Measurements from ENCODE around the gene USP33.
"Not testable (repeated sequence)": the region's sequence is repeated elsewhere in the genome, so short reads cannot be mapped to it uniquely, and the experiment has no call there.

USP33 gene

GRCh38 chr1:77759071-77760028 lies at the start of gene USP33:
Gene USP33 (minus strand): TSS chr1:77759852. CDS start chr1:77741697, 18,155 bp downstream.
- Histone ChIP-seq H3K4me3 (peak within 1 kb of the TSS; percentile 88), H3K4me1 (peaks cover 15% of the 10 kb centered on the region), H3K36me3 (replicated peaks) (no peaks in the 10 kb centered on the region), H3K9me3 (no peaks in the 10 kb centered on the region), H3K27me3 (ENCODE audit: low read depth) (no peaks in the 10 kb centered on the region)
- DNase-seq (ENCODE audit: low spot score in 2 of 2) = peak; percentile 71 to 93
- in situ Hi-C loops (cut with MboI; ENCODE audit: low sequenced_read_pairs) = no loop called here

GRCh38 chr1:77803371-77803770 lies 43.7 kb upstream of the USP33 start:
- Histone ChIP-seq H3K4me3 (no peak overlapping the region), H3K36me3 (replicated peaks) (peaks cover 2% of the 10 kb centered on the region), H3K4me1 (no peaks in the 10 kb centered on the region), H3K9me3 (no peaks in the 10 kb centered on the region), H3K27me3 (ENCODE audit: low read depth) (no peaks in the 10 kb centered on the region)
- DNase-seq (ENCODE audit: low spot score in 2 of 2) = no peak
- in situ Hi-C loops (cut with MboI; ENCODE audit: low sequenced_read_pairs) = no loop called here

- Histone ChIP-seq H3K9me3 (no peaks in the 10 kb centered on the region), H3K27me3 (ENCODE audit: low read depth) (no peaks in the 10 kb centered on the region), H3K4me1 (no peaks in the 10 kb centered on the region), H3K4me3 (no peak overlapping the region), H3K36me3 (replicated peaks) (no peaks in the 10 kb centered on the region; the same call in 1 of the 2 replicates)
- in situ Hi-C loops (cut with MboI; ENCODE audit: low sequenced_read_pairs) = no loop called here
- DNase-seq (ENCODE audit: low spot score in 2 of 2) = no peak
These were observed 42.4 kb upstream of the USP33 start for GRCh38 chr1:77802026-77802425.

- Histone ChIP-seq H3K4me3 (no peak overlapping the region), H3K27me3 (ENCODE audit: low read depth) (no peaks in the 10 kb centered on the region), H3K9me3 (no peaks in the 10 kb centered on the region), H3K4me1 (no peaks in the 10 kb centered on the region; the same call in 1 of the 2 replicates), H3K36me3 (replicated peaks) (no peaks in the 10 kb centered on the region; the same call in 1 of the 2 replicates)
- in situ Hi-C loops (cut with MboI; ENCODE audit: low sequenced_read_pairs) = no loop called here
- no peak for DNase-seq (ENCODE audit: low spot score in 2 of 2)
These were observed 38.3 kb upstream of the USP33 start for GRCh38 chr1:77797991-77798390.

- no peaks in the 10 kb centered on the region; the same call in 1 of the 2 replicates for H3K36me3 ChIP-seq (replicated peaks)
These were observed 37.2 kb upstream of the USP33 start for GRCh38 chr1:77796695-77797405.

GRCh38 chr1:77794550-77794949 lies 34.9 kb upstream of the USP33 start:
- no peaks in the 10 kb centered on the region for H3K27me3 ChIP-seq (ENCODE audit: low read depth)
- H3K4me1 ChIP-seq = no peaks in the 10 kb centered on the region; the same call in 1 of the 2 replicates
- in situ Hi-C loops (cut with MboI; ENCODE audit: low sequenced_read_pairs) = no loop called here
- no peak for DNase-seq (ENCODE audit: low spot score in 2 of 2)
- no peak overlapping the region for H3K4me3 ChIP-seq
- peaks cover 3% of the 10 kb centered on the region for H3K36me3 ChIP-seq (replicated peaks)
- H3K9me3 ChIP-seq = no peaks in the 10 kb centered on the region

More at GRCh38 chr1:77796695-77797405, 37.2 kb upstream of the USP33 start:
- DNase-seq (ENCODE audit: low spot score in 2 of 2) = no peak
- H3K27me3 ChIP-seq (ENCODE audit: low read depth) = no peaks in the 10 kb centered on the region
- no peak overlapping the region for H3K4me3 ChIP-seq
- no peaks in the 10 kb centered on the region for H3K9me3 ChIP-seq
- H3K4me1 ChIP-seq = no peaks in the 10 kb centered on the region; the same call in 1 of the 2 replicates
- in situ Hi-C loops (cut with MboI; ENCODE audit: low sequenced_read_pairs) = no loop called here

GRCh38 chr1:77786093-77786741 lies 26.6 kb upstream of the USP33 start:
- H3K4me1 ChIP-seq; H3K4me3 ChIP-seq; H3K27me3 ChIP-seq (ENCODE audit: low read depth); in situ Hi-C loops (cut with MboI; ENCODE audit: low sequenced_read_pairs): not testable (repeated sequence)
- DNase-seq (ENCODE audit: low spot score in 2 of 2) = peak; percentile 58 to 62
- peaks cover 29% of the 10 kb centered on the region for H3K9me3 ChIP-seq
- H3K36me3 ChIP-seq (replicated peaks) = peaks cover 49% of the 10 kb centered on the region

- Histone ChIP-seq H3K27me3 (ENCODE audit: low read depth) (no peaks in the 10 kb centered on the region), H3K36me3 (replicated peaks) (peaks cover 36% of the 10 kb centered on the region), H3K4me3 (no peak overlapping the region), H3K9me3 (peaks cover 29% of the 10 kb centered on the region), H3K4me1 (peaks cover 10% of the 10 kb centered on the region)
- DNase-seq (ENCODE audit: low spot score in 2 of 2) = no peak
- in situ Hi-C loops (cut with MboI; ENCODE audit: low sequenced_read_pairs) = no loop called here
These were observed 23.5 kb upstream of the USP33 start for GRCh38 chr1:77783141-77783540.

GRCh38 chr1:77781683-77782082 lies 22.0 kb upstream of the USP33 start:
- Histone ChIP-seq H3K36me3 (replicated peaks) (peaks cover 29% of the 10 kb centered on the region), H3K27me3 (ENCODE audit: low read depth) (no peaks in the 10 kb centered on the region), H3K4me3 (no peak overlapping the region), H3K9me3 (peaks cover 25% of the 10 kb centered on the region), H3K4me1 (peaks cover 10% of the 10 kb centered on the region)
- in situ Hi-C loops (cut with MboI; ENCODE audit: low sequenced_read_pairs) = no loop called here
- DNase-seq (ENCODE audit: low spot score in 2 of 2) = no peak

GRCh38 chr1:77779529-77780281 lies 20.1 kb upstream of the USP33 start, which contains the start of gene MIGA1:
Gene MIGA1 (plus strand): TSS chr1:77779649. CDS start chr1:77783253, 3,604 bp downstream.
- peak within 1 kb of the TSS; percentile 78 for H3K4me3 ChIP-seq
- peak; percentile 91 to 92 for DNase-seq (ENCODE audit: low spot score in 2 of 2)
- in situ Hi-C loops (cut with MboI; ENCODE audit: low sequenced_read_pairs) = no loop called here
- H3K36me3 ChIP-seq (replicated peaks) = peaks cover 14% of the 10 kb centered on the region
- no peaks in the 10 kb centered on the region for H3K27me3 ChIP-seq (ENCODE audit: low read depth)
- peaks cover 6% of the 10 kb centered on the region for H3K4me1 ChIP-seq
- H3K9me3 ChIP-seq = peaks cover 6% of the 10 kb centered on the region

GRCh38 chr1:77776007-77776700 lies 16.5 kb upstream of the USP33 start:
- no peak for DNase-seq (ENCODE audit: low spot score in 2 of 2)
- Histone ChIP-seq H3K9me3 (no peaks in the 10 kb centered on the region), H3K4me1 (peaks cover 3% of the 10 kb centered on the region), H3K27me3 (ENCODE audit: low read depth) (no peaks in the 10 kb centered on the region), H3K4me3 (no peak overlapping the region), H3K36me3 (replicated peaks) (no peaks in the 10 kb centered on the region)
- in situ Hi-C loops (cut with MboI; ENCODE audit: low sequenced_read_pairs) = no loop called here

GRCh38 chr1:77768006-77768405 lies 8.4 kb upstream of the USP33 start:
- Histone ChIP-seq H3K9me3 (no peaks in the 10 kb centered on the region), H3K4me1 (no peaks in the 10 kb centered on the region), H3K4me3 (no peak overlapping the region), H3K27me3 (ENCODE audit: low read depth) (no peaks in the 10 kb centered on the region), H3K36me3 (replicated peaks) (no peaks in the 10 kb centered on the region)
- DNase-seq (ENCODE audit: low spot score in 2 of 2) = no peak
- in situ Hi-C loops (cut with MboI; ENCODE audit: low sequenced_read_pairs) = no loop called here
